Cardiac fibroblast (primary cell): ENCODE results near the gene SETX.

ENCODE experiments used
- DNase-seq, 2 donors: peaks; one replicate each; pipeline versions ENCODE4 v3.0.0 to v3.0.0-alpha.2; 2010; ENCODE audit warnings: low read depth in 2 of 2
- H3K4me3 ChIP-seq, 2 donors: replicated peaks in 1 of 2; 1 replicate in 1 of 2; 2 replicates in 1 of 2; pipeline ENCODE4 v1.5.1; 2011; ENCODE audit warnings: low read depth in 2 of 2, low read length in 2 of 2, mild to moderate bottlenecking in 2 of 2, moderate library complexity in 1 of 2
- TF ChIP-seq, protein P1 (sequence below): IDR thresholded peaks from one replicate; pipeline ENCODE4 v1.5.1; 2011; ENCODE audit warnings: low read depth, mild to moderate bottlenecking, low read length, inconsistent platforms

SETX gene

DNA sequence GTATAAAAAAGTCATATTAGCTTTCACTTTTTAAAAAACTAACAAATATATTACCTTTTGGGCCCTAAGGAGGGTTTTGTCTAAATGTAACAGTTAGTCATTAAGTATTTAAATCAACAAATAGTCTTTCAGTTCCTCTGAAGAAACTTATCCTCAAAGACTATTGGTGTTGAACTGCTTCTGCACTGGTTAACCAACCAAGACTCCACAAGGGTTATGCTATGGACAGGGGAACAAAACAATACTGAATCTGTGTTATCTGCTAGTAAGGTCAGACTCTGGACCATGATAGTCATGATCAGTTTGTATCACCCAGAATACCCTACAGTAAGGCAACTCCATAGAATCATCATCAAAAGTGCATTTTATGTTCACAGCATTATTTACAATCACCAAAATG is 42.4 kb downstream of the SETX start:
- TF ChIP-seq, protein P1, sequence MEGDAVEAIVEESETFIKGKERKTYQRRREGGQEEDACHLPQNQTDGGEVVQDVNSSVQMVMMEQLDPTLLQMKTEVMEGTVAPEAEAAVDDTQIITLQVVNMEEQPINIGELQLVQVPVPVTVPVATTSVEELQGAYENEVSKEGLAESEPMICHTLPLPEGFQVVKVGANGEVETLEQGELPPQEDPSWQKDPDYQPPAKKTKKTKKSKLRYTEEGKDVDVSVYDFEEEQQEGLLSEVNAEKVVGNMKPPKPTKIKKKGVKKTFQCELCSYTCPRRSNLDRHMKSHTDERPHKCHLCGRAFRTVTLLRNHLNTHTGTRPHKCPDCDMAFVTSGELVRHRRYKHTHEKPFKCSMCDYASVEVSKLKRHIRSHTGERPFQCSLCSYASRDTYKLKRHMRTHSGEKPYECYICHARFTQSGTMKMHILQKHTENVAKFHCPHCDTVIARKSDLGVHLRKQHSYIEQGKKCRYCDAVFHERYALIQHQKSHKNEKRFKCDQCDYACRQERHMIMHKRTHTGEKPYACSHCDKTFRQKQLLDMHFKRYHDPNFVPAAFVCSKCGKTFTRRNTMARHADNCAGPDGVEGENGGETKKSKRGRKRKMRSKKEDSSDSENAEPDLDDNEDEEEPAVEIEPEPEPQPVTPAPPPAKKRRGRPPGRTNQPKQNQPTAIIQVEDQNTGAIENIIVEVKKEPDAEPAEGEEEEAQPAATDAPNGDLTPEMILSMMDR, result no peak
- no peak for DNase-seq
- no peak overlapping the region for H3K4me3 ChIP-seq

DNA sequence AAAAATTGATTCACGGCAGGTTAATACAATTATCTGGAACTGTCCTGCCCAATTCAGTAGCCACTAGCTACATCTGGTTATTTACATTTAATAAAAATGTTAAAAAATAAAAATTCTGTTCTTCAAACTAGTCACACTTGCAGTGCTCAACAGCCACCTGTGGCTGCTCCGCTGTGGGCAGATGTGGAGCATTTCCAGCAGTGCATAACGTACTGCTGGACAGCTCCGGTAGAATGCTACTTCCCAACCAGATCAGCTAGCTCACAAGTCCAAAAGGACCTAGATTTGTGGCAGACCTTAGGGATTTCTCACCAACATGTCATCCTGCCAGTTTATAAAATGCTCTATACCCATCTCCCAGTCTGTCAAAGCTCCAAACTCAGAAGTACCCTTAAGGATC is 42.8 kb downstream of the SETX start:
- TF ChIP-seq, protein P1, result no peak
- no peak for DNase-seq
- H3K4me3 ChIP-seq, result no peak overlapping the region

DNA sequence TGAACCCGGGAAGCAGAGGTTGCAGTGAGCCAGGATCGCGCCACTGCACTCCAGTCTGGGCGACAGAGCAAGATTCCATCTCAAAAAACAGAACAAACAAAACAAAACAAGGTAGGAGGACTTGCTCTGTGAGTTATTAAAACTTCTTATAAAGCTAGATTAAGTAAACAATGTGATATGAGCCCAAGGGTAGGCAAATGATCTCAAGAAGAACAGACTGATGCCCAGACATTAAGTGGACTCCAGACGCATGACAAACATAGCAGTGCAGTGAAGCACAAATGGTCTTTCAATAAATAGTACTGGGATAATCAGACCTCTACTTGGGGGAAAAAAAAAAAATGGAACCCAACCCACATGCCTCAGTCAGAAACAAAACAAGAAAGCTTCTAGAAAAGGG is 45.7 kb downstream of the SETX start:
- TF ChIP-seq, protein P1, result no peak
- H3K4me3 ChIP-seq, result no peak overlapping the region
- no peak for DNase-seq

DNA sequence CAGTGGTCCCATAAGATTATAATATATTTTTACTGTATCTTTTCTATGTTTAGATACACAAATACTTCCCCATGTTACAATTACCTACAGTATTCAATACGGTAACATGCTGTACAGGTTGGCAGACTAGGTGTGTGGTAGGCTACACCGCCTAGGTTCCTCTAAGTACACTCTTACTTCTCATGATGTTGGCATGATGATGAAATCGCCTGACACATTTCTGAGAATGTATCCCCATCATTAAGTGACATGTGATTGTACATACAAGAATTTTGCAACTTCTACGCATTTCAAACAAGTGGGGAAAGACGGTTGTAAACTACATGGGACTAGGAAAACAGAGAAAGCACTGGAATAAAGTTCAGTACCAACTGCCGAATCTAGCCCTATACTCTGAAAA is 53.3 kb downstream of the SETX start:
- DNase-seq, result no peak
- TF ChIP-seq, protein P1, result no peak
- no peak overlapping the region for H3K4me3 ChIP-seq

DNA sequence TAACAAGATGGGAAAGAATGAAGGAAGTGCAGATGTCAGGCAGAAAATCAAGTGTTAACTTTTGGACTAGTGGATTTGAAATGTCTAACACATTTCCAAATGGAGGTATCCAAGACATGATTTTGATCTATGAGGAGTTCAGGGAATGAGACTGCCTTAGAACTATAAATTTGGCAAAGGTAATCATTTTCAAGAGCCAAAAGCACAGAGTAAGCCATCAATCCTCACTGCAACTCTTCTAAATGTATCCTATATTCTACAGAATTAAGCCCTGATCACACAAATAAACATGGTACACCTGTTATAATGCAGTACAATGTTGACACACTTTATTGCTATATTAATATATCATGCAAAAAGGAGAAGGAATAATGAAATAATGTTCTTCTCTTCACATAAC is 55.6 kb downstream of the SETX start:
- TF ChIP-seq, protein P1, result no peak
- no peak for DNase-seq
- no peak overlapping the region for H3K4me3 ChIP-seq

DNA sequence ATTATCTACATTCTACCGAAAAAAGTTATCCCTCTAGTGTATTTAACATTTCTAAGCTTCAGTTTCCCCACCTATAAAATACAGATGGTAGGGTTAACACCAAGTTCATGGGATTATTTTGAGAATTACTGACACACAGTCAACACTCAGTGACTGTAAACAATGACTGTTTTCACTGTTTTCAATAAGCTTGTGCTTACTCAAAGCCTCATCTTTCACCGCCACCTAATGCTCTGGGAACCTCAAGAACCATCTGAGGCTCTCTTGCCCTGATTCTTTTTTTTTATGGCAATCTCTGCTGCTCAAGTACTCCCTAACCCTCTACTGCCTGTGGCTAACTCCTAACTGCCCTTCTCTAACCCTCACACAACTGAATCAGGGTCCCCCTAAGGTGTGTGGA is 59.6 kb downstream of the SETX start:
- no peak overlapping the region for H3K4me3 ChIP-seq
- no peak for DNase-seq
- TF ChIP-seq, protein P1, result no peak

DNA sequence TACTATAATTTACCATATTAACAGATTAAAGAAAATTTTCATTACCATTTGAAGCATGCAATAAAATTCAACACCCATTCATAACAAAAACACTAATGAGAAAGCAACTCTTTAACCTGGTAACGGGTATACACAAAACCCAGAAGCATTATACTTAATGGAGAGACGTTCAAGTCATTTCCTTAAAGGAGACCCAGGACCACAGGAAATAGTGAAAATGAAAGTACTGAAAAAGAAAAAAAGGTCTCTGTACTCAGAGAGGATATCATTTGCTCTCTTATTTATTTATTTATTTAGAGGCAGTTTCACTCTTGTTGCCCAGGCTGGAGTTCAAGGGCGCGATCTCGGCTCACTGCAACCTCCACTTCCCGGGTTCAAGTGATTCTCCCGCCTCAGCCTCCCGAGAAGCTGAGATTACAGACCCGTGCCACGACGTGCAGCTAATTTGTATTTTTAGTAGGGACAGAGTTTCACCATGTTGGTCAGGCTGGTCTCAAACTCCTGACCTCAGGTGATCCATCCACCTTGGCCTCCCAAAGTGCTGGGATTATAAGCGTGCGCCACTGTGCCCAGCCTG is 61.6 kb downstream of the SETX start:
- TF ChIP-seq, protein P1, result no peak
- no peak for DNase-seq
- H3K4me3 ChIP-seq, result no peak overlapping the region
